ENCODE results near the gene PVR.

DNA sequence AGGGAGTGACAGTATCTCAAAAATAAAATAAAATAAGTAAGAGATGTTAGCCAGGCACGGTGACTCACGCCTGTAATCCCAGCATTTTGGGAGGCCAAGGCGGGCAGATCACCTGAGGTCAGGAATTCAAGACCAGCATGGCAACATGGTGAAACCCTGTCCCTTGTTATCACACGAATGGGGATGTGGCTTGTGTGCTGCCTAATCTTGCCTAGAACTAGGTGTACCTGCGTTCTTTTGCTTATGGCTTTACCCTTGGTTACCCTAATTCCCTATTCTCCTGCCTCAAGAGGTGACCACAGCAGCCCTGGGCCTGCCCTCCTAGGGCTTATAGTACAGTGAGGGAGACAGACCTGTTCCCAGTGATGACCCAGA is 6.3 kb upstream of the PVR start:
- no peak for TF ChIP-seq POLR2A (IDR thresholded peaks at IDR 0.05)
- TF ChIP-seq, protein P1, sequence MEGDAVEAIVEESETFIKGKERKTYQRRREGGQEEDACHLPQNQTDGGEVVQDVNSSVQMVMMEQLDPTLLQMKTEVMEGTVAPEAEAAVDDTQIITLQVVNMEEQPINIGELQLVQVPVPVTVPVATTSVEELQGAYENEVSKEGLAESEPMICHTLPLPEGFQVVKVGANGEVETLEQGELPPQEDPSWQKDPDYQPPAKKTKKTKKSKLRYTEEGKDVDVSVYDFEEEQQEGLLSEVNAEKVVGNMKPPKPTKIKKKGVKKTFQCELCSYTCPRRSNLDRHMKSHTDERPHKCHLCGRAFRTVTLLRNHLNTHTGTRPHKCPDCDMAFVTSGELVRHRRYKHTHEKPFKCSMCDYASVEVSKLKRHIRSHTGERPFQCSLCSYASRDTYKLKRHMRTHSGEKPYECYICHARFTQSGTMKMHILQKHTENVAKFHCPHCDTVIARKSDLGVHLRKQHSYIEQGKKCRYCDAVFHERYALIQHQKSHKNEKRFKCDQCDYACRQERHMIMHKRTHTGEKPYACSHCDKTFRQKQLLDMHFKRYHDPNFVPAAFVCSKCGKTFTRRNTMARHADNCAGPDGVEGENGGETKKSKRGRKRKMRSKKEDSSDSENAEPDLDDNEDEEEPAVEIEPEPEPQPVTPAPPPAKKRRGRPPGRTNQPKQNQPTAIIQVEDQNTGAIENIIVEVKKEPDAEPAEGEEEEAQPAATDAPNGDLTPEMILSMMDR (IDR thresholded peaks at IDR 0.05), result no peak

Data from adrenal gland (tissue), 5 donors.